GM10266 (cell line): ENCODE results near the gene SSTR5.
"Not testable (repeated sequence)": the region's sequence is repeated elsewhere in the genome, so short reads cannot be mapped to it uniquely, and the experiment has no call there.

ENCODE experiments used
- DNase-seq: peaks from one replicate; pipeline ENCODE4 v3.0.0; 2012; ENCODE audit errors: extremely low spot score
- TF ChIP-seq, protein P1 (sequence below): IDR thresholded peaks from 2 replicates; pipeline ENCODE4 v1.5.1; 2012; ENCODE audit warnings: mild to moderate bottlenecking, low read depth; ENCODE audit not compliant: control insufficient read depth, insufficient read depth; ENCODE audit errors: missing control alignments

The SSTR5 gene

DNA sequence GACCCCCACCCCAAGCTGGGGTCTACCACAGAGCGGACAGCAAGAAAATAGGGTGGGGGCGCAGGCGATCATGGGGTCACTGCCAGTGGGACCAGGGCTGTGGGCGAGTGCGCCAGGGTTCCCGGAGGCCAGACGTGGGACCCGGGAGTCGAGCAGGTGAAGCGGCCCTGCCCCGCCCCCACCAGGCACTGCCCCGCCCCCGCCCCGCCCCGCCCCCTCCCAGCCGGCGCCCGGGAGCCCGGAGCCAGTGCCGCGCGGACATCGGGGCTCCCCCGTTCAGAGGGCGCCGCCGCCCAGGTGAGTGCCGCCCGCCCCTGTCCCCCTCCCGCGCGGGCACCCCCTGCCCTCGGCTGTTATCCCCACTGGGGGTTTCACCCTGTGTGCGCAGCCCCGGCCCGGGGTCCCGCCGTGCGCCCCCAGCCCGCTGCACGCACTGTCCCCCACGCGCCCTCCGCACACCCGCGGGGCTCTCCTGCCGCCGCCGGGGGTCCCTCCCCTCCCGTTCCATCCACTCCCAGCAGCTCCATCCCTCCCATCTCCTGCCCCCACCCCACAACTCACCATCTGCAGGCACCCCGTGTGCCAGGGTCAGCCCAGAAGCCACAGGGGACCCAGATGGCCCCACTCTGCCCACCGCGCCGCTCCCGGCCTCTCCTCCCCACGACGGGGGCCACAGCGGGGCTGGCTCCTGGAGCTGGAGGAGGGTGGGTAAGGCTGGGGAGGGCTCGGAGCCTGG is at the start of gene SSTR5:
TSS of gene SSTR5 (plus strand) at position 222 of the 736 bp plus-strand sequence. CDS start 6,122 bp downstream, outside the sequence.
- DNase-seq = no peak
- TF ChIP-seq, protein P1, sequence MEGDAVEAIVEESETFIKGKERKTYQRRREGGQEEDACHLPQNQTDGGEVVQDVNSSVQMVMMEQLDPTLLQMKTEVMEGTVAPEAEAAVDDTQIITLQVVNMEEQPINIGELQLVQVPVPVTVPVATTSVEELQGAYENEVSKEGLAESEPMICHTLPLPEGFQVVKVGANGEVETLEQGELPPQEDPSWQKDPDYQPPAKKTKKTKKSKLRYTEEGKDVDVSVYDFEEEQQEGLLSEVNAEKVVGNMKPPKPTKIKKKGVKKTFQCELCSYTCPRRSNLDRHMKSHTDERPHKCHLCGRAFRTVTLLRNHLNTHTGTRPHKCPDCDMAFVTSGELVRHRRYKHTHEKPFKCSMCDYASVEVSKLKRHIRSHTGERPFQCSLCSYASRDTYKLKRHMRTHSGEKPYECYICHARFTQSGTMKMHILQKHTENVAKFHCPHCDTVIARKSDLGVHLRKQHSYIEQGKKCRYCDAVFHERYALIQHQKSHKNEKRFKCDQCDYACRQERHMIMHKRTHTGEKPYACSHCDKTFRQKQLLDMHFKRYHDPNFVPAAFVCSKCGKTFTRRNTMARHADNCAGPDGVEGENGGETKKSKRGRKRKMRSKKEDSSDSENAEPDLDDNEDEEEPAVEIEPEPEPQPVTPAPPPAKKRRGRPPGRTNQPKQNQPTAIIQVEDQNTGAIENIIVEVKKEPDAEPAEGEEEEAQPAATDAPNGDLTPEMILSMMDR = no peak

DNA sequence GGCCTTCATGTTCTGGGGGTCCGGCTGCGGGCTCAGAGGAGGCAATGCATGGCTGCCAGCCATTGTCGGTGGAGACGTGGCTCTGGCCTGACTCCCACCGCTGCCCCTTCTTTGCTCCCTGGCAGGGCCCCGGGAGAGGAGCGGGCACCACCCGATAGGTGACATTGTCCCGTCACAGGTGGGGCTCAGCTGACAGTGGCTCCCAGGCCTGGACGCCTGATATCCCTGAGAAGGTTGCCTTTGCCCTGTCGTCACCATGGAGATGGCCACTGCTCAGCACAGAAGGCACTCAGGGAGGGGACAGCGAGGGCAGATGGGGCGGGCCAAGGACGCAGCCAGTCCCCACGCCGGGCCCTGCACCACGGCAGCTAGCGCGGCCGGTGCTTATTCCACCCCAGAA is 48.4 kb upstream of the SSTR5 start:
- TF ChIP-seq, protein P1 = no peak
- no peak for DNase-seq

DNA sequence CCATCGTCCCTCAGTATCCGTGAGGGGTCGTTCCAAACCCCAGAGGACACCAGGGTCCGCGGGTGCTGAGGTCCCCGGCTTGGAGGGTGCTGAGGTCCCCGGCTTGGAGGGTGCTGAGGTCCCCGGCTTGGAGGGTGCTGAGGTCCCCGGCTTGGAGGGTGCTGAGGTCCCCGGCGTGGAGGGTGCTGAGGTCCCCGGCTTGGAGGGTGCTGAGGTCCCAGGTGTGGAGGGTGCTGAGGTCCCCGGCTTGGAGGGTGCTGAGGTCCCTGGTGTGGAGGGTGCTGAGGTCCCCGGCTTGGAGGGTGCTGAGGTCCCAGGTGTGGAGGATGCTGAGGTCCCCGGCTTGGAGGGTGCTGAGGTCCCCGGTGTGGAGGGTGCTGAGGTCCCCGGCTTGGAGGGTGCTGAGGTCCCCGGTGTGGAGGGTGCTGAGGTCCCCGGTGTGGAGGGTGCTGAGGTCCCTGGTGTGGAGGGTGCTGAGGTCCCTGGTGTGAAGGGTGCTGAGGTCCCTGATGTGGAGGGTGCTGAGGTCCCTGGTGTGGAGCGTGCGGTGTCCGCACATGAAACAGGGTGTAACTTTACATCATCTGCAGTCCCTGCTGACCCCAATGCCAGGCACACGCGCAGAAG is 47.3 kb upstream of the SSTR5 start:
- not testable (repeated sequence) for DNase-seq

DNA sequence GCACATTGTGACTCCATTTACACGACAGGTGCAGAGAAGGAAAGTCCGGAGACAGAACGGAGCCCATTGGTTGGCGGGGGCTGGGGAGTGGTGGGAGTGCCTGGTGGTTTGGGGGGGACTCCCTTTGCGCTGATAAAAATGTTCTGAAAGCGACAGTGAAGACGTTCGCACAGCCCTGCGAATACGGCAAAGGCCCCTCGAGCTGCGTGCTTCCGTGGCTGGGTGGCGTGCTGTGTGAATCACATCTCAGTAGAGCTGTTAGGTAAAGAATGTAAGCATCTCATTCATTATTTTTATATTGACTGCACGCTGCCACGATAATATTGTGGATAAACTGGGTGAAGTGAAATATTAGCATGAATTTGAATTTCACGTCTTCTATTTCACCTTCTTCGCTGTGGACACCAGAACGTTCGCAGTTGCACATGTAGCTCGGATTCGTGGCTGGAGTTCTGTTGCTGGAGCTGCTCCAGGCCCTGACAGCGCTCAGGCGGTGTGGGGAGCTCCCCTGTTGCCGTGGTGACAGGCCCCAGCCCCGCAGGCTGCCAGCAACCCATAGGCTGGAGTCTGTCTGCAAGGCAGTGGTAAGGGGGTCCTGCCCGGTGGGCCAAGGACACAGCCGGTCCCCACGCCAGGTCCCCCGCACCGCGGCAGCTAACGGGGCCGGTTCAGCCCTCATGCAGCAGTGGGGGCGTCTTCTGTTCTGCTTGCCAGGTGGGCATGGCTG is 46.3 kb upstream of the SSTR5 start:
- TF ChIP-seq, protein P1 = no peak
- DNase-seq = no peak

DNA sequence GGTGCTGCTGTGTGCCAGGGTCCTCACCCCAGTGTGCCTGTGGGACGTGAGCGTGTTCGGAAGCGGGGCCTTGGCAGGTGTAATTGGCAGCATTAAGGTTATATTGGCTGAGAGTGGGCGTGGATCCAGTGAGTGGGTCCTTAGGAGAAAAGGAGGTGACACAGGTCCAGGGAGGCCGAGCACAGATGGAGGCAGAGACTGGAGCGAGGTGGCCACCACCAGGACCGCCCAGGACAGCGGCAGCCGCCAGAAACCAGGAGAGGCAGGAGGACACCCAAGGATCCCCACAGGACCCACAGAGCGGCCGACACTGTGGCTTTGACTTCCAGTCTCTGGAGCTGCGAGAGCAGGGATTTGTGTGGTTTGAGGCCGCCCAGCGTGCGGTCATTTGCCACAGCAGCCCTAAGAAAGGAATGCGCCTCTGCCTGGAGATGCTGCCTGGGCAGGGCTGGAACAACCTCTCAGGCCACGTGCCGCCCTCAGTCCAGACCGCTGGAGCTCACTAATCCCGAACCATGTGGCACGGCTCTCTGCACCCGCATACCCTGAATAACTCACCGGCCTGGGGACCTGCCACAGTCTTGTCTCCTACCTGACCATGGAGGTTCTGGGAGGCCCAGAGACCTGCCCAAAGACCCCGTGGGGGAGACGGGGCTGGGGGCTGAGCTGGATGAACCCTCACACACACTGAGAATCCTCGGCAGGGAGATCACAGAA is 45.6 kb upstream of the SSTR5 start:
- TF ChIP-seq, protein P1 = no peak
- no peak for DNase-seq

DNA sequence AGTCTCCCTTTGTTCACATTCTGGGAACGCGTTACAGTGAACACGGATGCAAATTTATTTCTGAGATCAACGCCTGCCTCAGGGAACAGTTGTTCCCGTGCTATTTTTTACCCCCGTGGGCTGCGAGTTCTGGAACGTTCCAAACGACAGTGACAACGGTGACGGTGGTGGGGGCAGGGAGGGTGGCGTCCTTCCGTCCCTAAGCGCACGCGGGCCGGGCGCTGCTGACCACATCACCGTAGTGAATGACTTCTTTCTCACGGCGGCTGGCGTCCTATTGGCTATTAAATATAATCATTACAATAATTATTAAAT is 45.1 kb upstream of the SSTR5 start:
- TF ChIP-seq, protein P1 = no peak
- DNase-seq = no peak

DNA sequence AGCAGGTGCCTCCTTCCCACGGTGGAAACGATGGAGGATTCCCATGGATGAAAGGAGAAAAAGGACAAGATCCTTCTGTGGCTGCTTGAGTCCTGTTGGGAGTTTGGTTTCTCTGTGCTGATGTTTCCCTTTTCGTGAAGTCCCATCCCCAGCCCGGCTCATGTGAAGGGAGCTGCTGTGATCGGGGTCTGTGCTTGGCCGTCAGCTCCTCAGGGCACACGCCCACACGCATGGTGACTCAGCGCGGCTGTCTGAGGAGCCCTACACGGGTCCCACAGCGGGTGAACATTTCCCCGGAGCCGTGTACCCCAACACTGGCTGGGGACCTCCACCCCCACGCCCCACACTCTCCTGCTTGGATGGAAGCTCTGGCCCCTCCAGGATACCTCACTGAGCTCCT is 44.5 kb upstream of the SSTR5 start:
- DNase-seq = no peak
- TF ChIP-seq, protein P1 = no peak
